K562 (cell line): ENCODE data around the gene AREL1. TPM values are rescaled to one million over a fixed set of nuclear protein-coding genes. Genes with fewer than 3 reads are reported as not detected.

Experiments used
- CHCHD3 ChIP-seq: fragments of 250-450 bp; sonication (Bioruptor Pico); IDR thresholded peaks from 2 replicates; pipeline ENCODE4 v2.1.2; 2022; ENCODE audit warnings: mild to moderate bottlenecking
- CHD2 ChIP-seq: IDR thresholded peaks from 2 replicates; pipeline ENCODE4 v1.6.1; 2011; ENCODE audit warnings: low read depth, low read length
- CREB5 ChIP-seq: fragments of 250-450 bp; sonication (Bioruptor Pico); IDR thresholded peaks from 2 replicates; pipeline ENCODE4 v1.5.0; 2020; ENCODE audit warnings: mild to moderate bottlenecking
- FOXM1 ChIP-seq, 2 experiments: fragments of 450-650 bp in 1 of 2; sonication (generic) in 1 of 2; formaldehyde crosslinking in 1 of 2; IDR thresholded peaks; 2 replicates each; pipeline versions ENCODE4 v1.6.1 to v1.9.0; 2017 to 2022; ENCODE audit warnings: low read depth in 2 of 2, mild to moderate bottlenecking in 2 of 2, missing genetic modification reagents in 1 of 2, moderate library complexity in 1 of 2
- GATAD2A ChIP-seq: fragments of 450-650 bp; IDR thresholded peaks from 2 replicates; pipeline ENCODE4 v1.6.1; 2017
- HDAC3 ChIP-seq: fragments of 450-650 bp; IDR thresholded peaks from 2 replicates; pipeline ENCODE4 v1.6.1; 2018; ENCODE audit warnings: borderline replicate concordance, mild to moderate bottlenecking, moderate library complexity; ENCODE audit not compliant: partially characterized antibody
- HDAC6 ChIP-seq: IDR thresholded peaks from 2 replicates; pipeline ENCODE4 v1.6.1; 2012; ENCODE audit warnings: low read depth, mild to moderate bottlenecking, control low read depth, inconsistent platforms, low read length, moderate library complexity
- HSF4 ChIP-seq: fragments of 250-450 bp; sonication (Bioruptor Pico); IDR thresholded peaks from 2 replicates; pipeline ENCODE4 v2.1.2; 2022; ENCODE audit warnings: mild to moderate bottlenecking, moderate library complexity, borderline replicate concordance
- JUNB ChIP-seq: fragments of 450-650 bp; formaldehyde crosslinking; conservative IDR thresholded peaks from 2 replicates; pipeline ENCODE4 v1.4.0; 2020; ENCODE audit warnings: mild to moderate bottlenecking
- MAX ChIP-seq: sonication (generic); formaldehyde crosslinking; IDR thresholded peaks from 2 replicates; pipeline ENCODE4 v1.9.0; 2022; ENCODE audit warnings: mild to moderate bottlenecking, missing genetic modification reagents
- MAZ ChIP-seq, 2 experiments: fragments of 450-650 bp in 1 of 2; sonication (generic) in 1 of 2; formaldehyde crosslinking; IDR thresholded peaks in 1 of 2; conservative IDR thresholded peaks in 1 of 2; 2 replicates each; pipeline versions ENCODE4 v1.4.0 to v1.5.0; 2020; ENCODE audit warnings: mild to moderate bottlenecking in 1 of 2, missing genetic modification reagents in 1 of 2
- MTF1 ChIP-seq: fragments of 250-450 bp; sonication (Bioruptor Pico); IDR thresholded peaks from 2 replicates; pipeline ENCODE4 v1.9.0; 2021; ENCODE audit warnings: moderate library complexity, mild to moderate bottlenecking, inconsistent platforms, borderline replicate concordance
- MYC ChIP-seq, 2 experiments: fragments of 250-450 bp in 1 of 2; sonication (Bioruptor Pico) in 1 of 2; IDR thresholded peaks; 2 replicates each; pipeline versions ENCODE4 v1.5.1 to v1.6.1; 2012 to 2021; ENCODE audit warnings: low read depth in 2 of 2, borderline replicate concordance in 1 of 2, improper control_type of control experiment in 1 of 2, low read length in 1 of 2, mild to moderate bottlenecking in 1 of 2, moderate library complexity in 1 of 2
- NCOA4 ChIP-seq: fragments of 450-650 bp; IDR thresholded peaks from 2 replicates; pipeline ENCODE4 v1.6.1; 2018; ENCODE audit warnings: mild to moderate bottlenecking; ENCODE audit not compliant: partially characterized antibody
- NCOA6 ChIP-seq: fragments of 450-650 bp; IDR thresholded peaks from 2 replicates; pipeline ENCODE4 v1.6.1; 2017; ENCODE audit warnings: mild to moderate bottlenecking
- NFRKB ChIP-seq: fragments of 450-650 bp; IDR thresholded peaks from 2 replicates; pipeline ENCODE4 v1.6.1; 2016; ENCODE audit warnings: low read depth
- NFYB ChIP-seq: IDR thresholded peaks from 2 replicates; pipeline ENCODE4 v1.6.1; 2011; ENCODE audit warnings: mild to moderate bottlenecking, moderate library complexity; ENCODE audit not compliant: insufficient read length; ENCODE audit errors: extremely low read depth
- NUFIP1 ChIP-seq: fragments of 450-650 bp; IDR thresholded peaks from 2 replicates; pipeline ENCODE4 v1.6.1; 2018; ENCODE audit not compliant: partially characterized antibody
- RFX5 ChIP-seq: IDR thresholded peaks from 2 replicates; pipeline ENCODE4 v1.6.1; 2011; ENCODE audit warnings: low read depth, mild to moderate bottlenecking, improper control_type of control experiment, low read length
- SIX5 ChIP-seq, 2 experiments: IDR thresholded peaks; 2 replicates each; pipeline ENCODE4 v1.6.1; 2011; ENCODE audit warnings: low read length in 2 of 2, borderline replicate concordance in 1 of 2, low read depth in 1 of 2, mild to moderate bottlenecking in 1 of 2, moderate library complexity in 1 of 2; ENCODE audit not compliant: insufficient read depth in 1 of 2
- SPI1 ChIP-seq: IDR thresholded peaks from 2 replicates; pipeline ENCODE4 v1.6.1; 2011; ENCODE audit warnings: low read depth, low read length, control low read depth, borderline replicate concordance
- STAT5A ChIP-seq: IDR thresholded peaks from 2 replicates; pipeline ENCODE4 v1.6.1; 2012; ENCODE audit warnings: low read length, inconsistent platforms, borderline replicate concordance
- TAL1 ChIP-seq: fragments of 450-650 bp; IDR thresholded peaks from 2 replicates; pipeline ENCODE4 v1.6.1; 2016; ENCODE audit warnings: mild to moderate bottlenecking
- THRB ChIP-seq: fragments of 450-650 bp; formaldehyde crosslinking; conservative IDR thresholded peaks from 2 replicates; pipeline ENCODE4 v1.4.0; 2022; ENCODE audit warnings: mild to moderate bottlenecking, missing genetic modification characterization
- ZC3H11A ChIP-seq: IDR thresholded peaks from 2 replicates; pipeline ENCODE4 v1.6.1; 2012; ENCODE audit warnings: low read depth, low read length, improper control_type of control experiment
- ZNF239 ChIP-seq: fragments of 250-450 bp; sonication (Bioruptor Pico); IDR thresholded peaks from 2 replicates; pipeline ENCODE4 v1.4.0; 2020; ENCODE audit warnings: mild to moderate bottlenecking
- ZNF3 ChIP-seq: fragments of 250-450 bp; sonication (Bioruptor Pico); IDR thresholded peaks from 2 replicates; pipeline ENCODE4 v1.5.0; 2021; ENCODE audit warnings: mild to moderate bottlenecking, moderate library complexity
- ZNF586 ChIP-seq: fragments of 450-650 bp; formaldehyde crosslinking; conservative IDR thresholded peaks from 2 replicates; pipeline ENCODE4 v1.4.0; 2020; ENCODE audit warnings: mild to moderate bottlenecking, moderate library complexity
- ZNF75A ChIP-seq: fragments of 450-650 bp; formaldehyde crosslinking; IDR thresholded peaks from 2 replicates; pipeline ENCODE4 v1.4.0; 2020; ENCODE audit warnings: mild to moderate bottlenecking
- ZNF785 ChIP-seq: fragments of 250-450 bp; sonication (Bioruptor Pico); IDR thresholded peaks from 2 replicates; pipeline ENCODE4 v1.4.0; 2020; ENCODE audit warnings: mild to moderate bottlenecking
- polyA plus RNA-seq, 8 experiments: library from polyadenylated mRNA; depleted of rRNA in 4 of 8; stranded (reverse) in 5 of 8; unstranded in 3 of 8; fragments of >200 nt; fragmentation: Nextera tagmentation in 2 of 8; fragmentation: Illumina TruSeq in 1 of 8; extraction: Ambion mirVana in 2 of 8; extraction: Trizol in 1 of 8; gene quantifications; 2 replicates each; pipeline versions ENCODE4 v1.2.1 to v1.2.3, GENCODE V29; 2011 to 2014; ENCODE audit warnings: inconsistent platforms in 1 of 8, missing spikeins in 1 of 8
- total RNA-seq, 7 experiments: library from RNA; depleted of rRNA in 6 of 7; stranded (reverse); fragments of >200 nt in 6 of 7; fragmentation: Illumina TruSeq in 2 of 7; extraction: Trizol in 2 of 7; gene quantifications; 2 replicates each; pipeline versions ENCODE4 v1.2.1 to v1.2.3, GENCODE V29; 2011 to 2021; ENCODE audit warnings: low replicate concordance in 1 of 7

AREL1 gene
- total and polyA plus RNA-seq, 9 of the 15 experiments (the other 6 are each of a cell fraction or from before 2014, with no cell fraction given): 6.0 to 24.8 (median 16.6) TPM

- no peak for TF ChIP-seq NFYB
- no peak for TF ChIP-seq NUFIP1
- TF ChIP-seq CHD2: no peak
- TF ChIP-seq STAT5A: peak; percentile 78
- TF ChIP-seq ZNF3 (CRISPR knock-in tag): no peak
- no peak for TF ChIP-seq ZC3H11A
- no peak for TF ChIP-seq HDAC6
- TF ChIP-seq CREB5 (CRISPR knock-in tag): no peak
- TF ChIP-seq ZNF785 (CRISPR knock-in tag): no peak
- TF ChIP-seq MTF1 (CRISPR knock-in tag): no peak
- TF ChIP-seq FOXM1 (IDR thresholded peaks at IDR 0.05; ENCODE audit: low read depth): peak; percentile 66
- no peak for TF ChIP-seq FOXM1 (CRISPR knock-in tag; IDR thresholded peaks at IDR 0.05; ENCODE audit: low read depth)
- no peak for TF ChIP-seq NFRKB
- 0 out of 2 replicates have a peak, but pooled peaks have one; percentile 7 for TF ChIP-seq SPI1
- no peak for TF ChIP-seq THRB
- TF ChIP-seq MAX (CRISPR knock-in tag): no peak
- TF ChIP-seq MYC (IDR thresholded peaks at IDR 0.05; ENCODE audit: low read depth, low read length): no peak
- TF ChIP-seq MYC (CRISPR knock-in tag; IDR thresholded peaks at IDR 0.05; ENCODE audit: borderline replicate concordance, low read depth): no peak
- TF ChIP-seq RFX5: no peak
- TF ChIP-seq ZNF239 (CRISPR knock-in tag): no peak
- no peak for TF ChIP-seq HSF4 (CRISPR knock-in tag)
- TF ChIP-seq HDAC3: peak; percentile 21
- peak; percentile 88 for TF ChIP-seq TAL1
- TF ChIP-seq NCOA4: no peak
- TF ChIP-seq MAZ (CRISPR knock-in tag; conservative IDR thresholded peaks at IDR 0.05 in 1 of 2, IDR thresholded peaks at IDR 0.05 in 1 of 2): no peak
- TF ChIP-seq JUNB: no peak
- no peak for TF ChIP-seq NCOA6
- no peak for TF ChIP-seq ZNF75A (CRISPR knock-in tag)
- no peak for TF ChIP-seq SIX5 (IDR thresholded peaks at IDR 0.05; ENCODE audit: borderline replicate concordance in 1 of 2, insufficient read depth in 1 of 2, low read depth in 1 of 2, low read length in 2 of 2)
- no peak for TF ChIP-seq CHCHD3 (CRISPR knock-in tag)
- no peak for TF ChIP-seq GATAD2A
- TF ChIP-seq ZNF586: no peak
These were observed 2.4 kb downstream of the AREL1 start (continued) for GRCh38 chr14:74710480-74710879.
